ENCODE measurements around the gene TNK2.
"Not testable (repeated sequence)": the region's sequence is repeated elsewhere in the genome, so short reads cannot be mapped to it uniquely, and the experiment has no call there.

GRCh38 chr3:195901836-195902585 is 6.3 kb downstream of the TNK2 start:
- TF ChIP-seq POLR2A, CTCF (IDR thresholded peaks at IDR 0.05): not testable (repeated sequence)

All from thyroid gland (tissue), 4 donors.